OCI-LY7 (cell line): Measurements from ENCODE around the gene MYMK. TPM values are rescaled to one million over a fixed set of nuclear protein-coding genes. Genes with fewer than 3 reads are reported as not detected.
A peak's percentile ranks its signal among the peaks of the same experiment; 100 is the strongest.

Experiments
- BruUV-seq: library from RNA; stranded (reverse); fragments of 400-500 nt; replicated peaks from 2 replicates; lab custom pipeline; 2021; lab: Mats Ljungman, UMichigan
- CTCF ChIA-PET: fragments of 300-600 bp; sonication (Branson Sonifier 250); formaldehyde crosslinking; loops from one replicate; lab custom pipeline; 2022; ENCODE audit warnings: antibody characterized with exemption; ENCODE audit not compliant: unreplicated experiment; lab: Charles Lee
- POLR2A ChIA-PET: fragments of 300-600 bp; sonication (Branson Sonifier 250); formaldehyde crosslinking; loops from one replicate; lab custom pipeline; 2022; ENCODE audit warnings: antibody characterized with exemption; lab: Charles Lee
- DNase-seq: peaks from one replicate; pipeline ENCODE4 v3.0.0-alpha.2; 2015; ENCODE audit warnings: low spot score
- H2AFZ ChIP-seq: fragments of 200-600 bp; sonication (generic), shearing (Covaris generic); 2 replicates; pipeline ENCODE4 v1.6.1; 2014; ENCODE audit warnings: mild to moderate bottlenecking, antibody characterized with exemption, low read length, moderate library complexity
- H3K27ac ChIP-seq: fragments of 200-600 bp; sonication (generic); 2 replicates; pipeline ENCODE4 v1.5.1; 2014; ENCODE audit warnings: mixed run types, low read depth, mild to moderate bottlenecking, moderate library complexity, low read length, inconsistent platforms; ENCODE audit not compliant: poor library complexity, severe bottlenecking
- H3K36me3 ChIP-seq: fragments of 200-600 bp; sonication (generic); 2 replicates; pipeline ENCODE4 v1.6.1; 2014; ENCODE audit warnings: mild to moderate bottlenecking, antibody characterized with exemption, low read length, moderate library complexity, mixed read lengths; ENCODE audit not compliant: insufficient read depth
- H3K4me1 ChIP-seq: fragments of 200-600 bp; sonication (generic); 2 replicates; pipeline ENCODE4 v1.5.1; 2014; ENCODE audit warnings: mild to moderate bottlenecking, low read length; ENCODE audit not compliant: insufficient read depth, poor library complexity, severe bottlenecking
- H3K4me2 ChIP-seq: fragments of 200-600 bp; sonication (generic); 2 replicates; pipeline ENCODE4 v1.6.1; 2014; ENCODE audit warnings: mild to moderate bottlenecking, low read length
- H3K4me3 ChIP-seq: fragments of 200-600 bp; sonication (generic); 2 replicates; pipeline ENCODE4 v1.5.1; 2014; ENCODE audit warnings: mild to moderate bottlenecking, low read depth, low read length; ENCODE audit not compliant: poor library complexity, severe bottlenecking
- H3K79me2 ChIP-seq: fragments of 200-600 bp; sonication (generic); 2 replicates; pipeline ENCODE4 v1.6.1; 2016; ENCODE audit warnings: low read depth, mild to moderate bottlenecking, low read length, moderate library complexity, mixed read lengths; ENCODE audit not compliant: insufficient read depth
- H3K9me2 ChIP-seq: fragments of 200-600 bp; sonication (generic); 2 replicates; pipeline ENCODE4 v1.6.1; 2016; ENCODE audit warnings: mild to moderate bottlenecking, low read length, mixed read lengths; ENCODE audit not compliant: insufficient read depth
- H3K9me3 ChIP-seq: fragments of 200-600 bp; sonication (generic); 2 replicates; pipeline ENCODE4 v1.6.1; 2014; ENCODE audit warnings: mild to moderate bottlenecking, mixed run types, low read length, mixed read lengths
- H4K20me1 ChIP-seq: fragments of 200-600 bp; sonication (generic); 2 replicates; pipeline ENCODE4 v1.6.1; 2014; ENCODE audit warnings: mild to moderate bottlenecking, antibody characterized with exemption, low read length, moderate library complexity, mixed read lengths; ENCODE audit not compliant: insufficient read depth
- CTCF ChIP-seq: fragments of 200-600 bp; sonication (generic); conservative IDR thresholded peaks from 2 replicates; pipeline ENCODE4 v1.5.1; 2014; ENCODE audit warnings: mild to moderate bottlenecking, antibody characterized with exemption, low read length, moderate library complexity, mixed read lengths
- EZH2phosphoT487 ChIP-seq: fragments of 200-600 bp; sonication (generic); IDR thresholded peaks from 2 replicates; pipeline ENCODE4 v1.6.1; 2018; ENCODE audit warnings: low read depth, borderline replicate concordance, mild to moderate bottlenecking, mixed run types, antibody characterized with exemption, low read length, moderate library complexity, mixed read lengths
- intact Hi-C: fragments of 100-400 bp; cut with micrococcal nuclease; formaldehyde crosslinking; loops from one replicate; pipeline ENCODE4 v1.10.0; 2022; ENCODE audit not compliant: unreplicated experiment
- total RNA-seq, 2 experiments: library from RNA; depleted of rRNA in 1 of 2; stranded (reverse); fragments of >200 nt in 1 of 2; shearing (Covaris generic) in 1 of 2; gene quantifications; 2 replicates each; pipeline ENCODE4 v1.2.3, GENCODE V29; 2014 to 2022

Gene MYMK
- total RNA-seq, 2 experiments from 2014 or later, result not detected

GRCh38 chr9:133476036-133476931 is 48.5 kb downstream of the MYMK start:
- no peaks in the 10 kb centered on the region for H3K9me2 ChIP-seq
- ChIA-PET POLR2A (no interaction called here), CTCF (no interaction called here)
- TF ChIP-seq CTCF (no peak), EZH2phosphoT487 (no peak)
- no peaks in the 10 kb centered on the region; the same call in 1 of the 2 replicates for H4K20me1 ChIP-seq
- no peaks in the 10 kb centered on the region for H3K9me3 ChIP-seq
- no peak overlapping the region for H2AFZ ChIP-seq
- peaks cover 64% of the 10 kb centered on the region for H3K36me3 ChIP-seq
- intact Hi-C loops, result loop anchor here (5.0 kb wide), 2 partner anchors 124 to 226 kb away; no protein-coding TSS in a partner anchor
- no peak overlapping the region for H3K4me3 ChIP-seq
- H3K4me1 ChIP-seq, result peaks cover 28% of the 10 kb centered on the region
- H3K79me2 ChIP-seq, result peaks cover 28% of the 10 kb centered on the region; the same call in 1 of the 2 replicates
- H3K4me2 ChIP-seq, result peak overlapping the region; percentile 15; the same call in 1 of the 2 replicates
- BruUV-seq, result no TSS peak
- H3K27ac ChIP-seq, result no peak overlapping the region
- no peak for DNase-seq

- H3K9me3 ChIP-seq, result no peaks in the 10 kb centered on the region
- no peak overlapping the region for H3K4me2 ChIP-seq
- DNase-seq, result no peak
- H3K27ac ChIP-seq, result no peak overlapping the region
- CTCF ChIA-PET, result no interaction called here
- POLR2A ChIA-PET, result no interaction called here
- no peak for TF ChIP-seq EZH2phosphoT487
- H4K20me1 ChIP-seq, result no peaks in the 10 kb centered on the region; the same call in 1 of the 2 replicates
- H3K9me2 ChIP-seq, result no peaks in the 10 kb centered on the region
- intact Hi-C loops, result loop anchor here (5.0 kb wide), 2 partner anchors 123 to 227 kb away; no protein-coding TSS in a partner anchor
- no peak overlapping the region for H2AFZ ChIP-seq
- no peak overlapping the region for H3K4me3 ChIP-seq
- peaks cover 28% of the 10 kb centered on the region; the same call in 1 of the 2 replicates for H3K79me2 ChIP-seq
- H3K4me1 ChIP-seq, result peaks cover 26% of the 10 kb centered on the region
- TSS peak; percentile 28 for BruUV-seq
- peaks cover 66% of the 10 kb centered on the region for H3K36me3 ChIP-seq
Measured at GRCh38 chr9:133475292-133476012, 49.3 kb downstream of the MYMK start.

- TF ChIP-seq EZH2phosphoT487 (no peak), CTCF (no peak)
- no peak overlapping the region for H2AFZ ChIP-seq
- H3K9me2 ChIP-seq, result no peaks in the 10 kb centered on the region
- H3K4me1 ChIP-seq, result peaks cover 21% of the 10 kb centered on the region
- intact Hi-C loops, result loop anchor here (5.0 kb wide), 2 partner anchors 123 to 227 kb away; no protein-coding TSS in a partner anchor
- H3K9me3 ChIP-seq, result no peaks in the 10 kb centered on the region
- no peak overlapping the region for H3K27ac ChIP-seq
- no peak overlapping the region for H3K4me2 ChIP-seq
- H3K36me3 ChIP-seq, result peaks cover 66% of the 10 kb centered on the region
- H4K20me1 ChIP-seq, result no peaks in the 10 kb centered on the region; the same call in 1 of the 2 replicates
- no TSS peak for BruUV-seq
- peaks cover 28% of the 10 kb centered on the region; the same call in 1 of the 2 replicates for H3K79me2 ChIP-seq
- H3K4me3 ChIP-seq, result no peak overlapping the region
- CTCF ChIA-PET, result no interaction called here
- no peak for DNase-seq
- POLR2A ChIA-PET, result interaction anchor here (1.0 kb wide), 1 partner anchor 12 kb away, joined by 3 read pairs; no protein-coding TSS in a partner anchor
Measured at GRCh38 chr9:133474853-133475252, 49.9 kb downstream of the MYMK start.
